GM10248 (cell line): ENCODE measurements around the gene FOXL1.
"Not testable (repeated sequence)": the region's sequence is repeated elsewhere in the genome, so short reads cannot be mapped to it uniquely, and the experiment has no call there.

Experiments
- CTCF ChIA-PET: fragments of 300-600 bp; sonication (Branson Sonifier 250); formaldehyde crosslinking; extraction: SDS; loops from one replicate; lab custom pipeline; 2021; ENCODE audit warnings: antibody characterized with exemption; lab: Yijun Ruan, JAX
- POLR2A ChIA-PET: fragments of 350-650 bp; sonication (Branson Sonifier 250); formaldehyde crosslinking; extraction: SDS; loops from one replicate; lab custom pipeline; 2020; ENCODE audit warnings: antibody characterized with exemption; lab: Yijun Ruan, JAX
- DNase-seq: peaks from one replicate; pipeline ENCODE4 v3.0.0; 2012; ENCODE audit errors: extremely low spot score
- CTCF ChIP-seq: IDR thresholded peaks from 2 replicates; pipeline ENCODE4 v1.5.1; 2012; ENCODE audit warnings: mild to moderate bottlenecking, low read depth; ENCODE audit errors: extremely low read depth, missing control alignments, control extremely low read depth

Gene FOXL1

GRCh38 chr16:86587487-86587886 lies 9.1 kb downstream of the FOXL1 start:
- POLR2A ChIA-PET = no interaction called here

DNA sequence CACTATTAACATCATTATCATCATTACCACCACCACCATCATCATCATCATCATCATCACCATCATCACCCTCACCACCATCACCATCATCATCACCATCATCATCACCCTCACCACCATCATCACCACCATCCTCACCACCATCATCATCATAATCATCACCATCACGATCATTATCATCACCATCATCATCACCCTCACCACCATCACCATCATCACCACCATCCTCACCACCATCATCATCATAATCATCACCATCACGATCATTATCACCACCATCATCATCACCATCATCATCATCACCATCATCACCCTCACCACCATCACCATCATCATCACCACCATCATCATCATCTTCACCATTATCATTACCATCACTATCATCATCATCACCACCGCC lies 9.6 kb downstream of the FOXL1 start:
- POLR2A ChIA-PET, CTCF ChIA-PET, DNase-seq: not testable (repeated sequence)

More at GRCh38 chr16:86587487-86587886, 9.1 kb downstream of the FOXL1 start:
- DNase-seq = no peak
- TF ChIP-seq CTCF = no peak
- CTCF ChIA-PET = no interaction called here

DNA sequence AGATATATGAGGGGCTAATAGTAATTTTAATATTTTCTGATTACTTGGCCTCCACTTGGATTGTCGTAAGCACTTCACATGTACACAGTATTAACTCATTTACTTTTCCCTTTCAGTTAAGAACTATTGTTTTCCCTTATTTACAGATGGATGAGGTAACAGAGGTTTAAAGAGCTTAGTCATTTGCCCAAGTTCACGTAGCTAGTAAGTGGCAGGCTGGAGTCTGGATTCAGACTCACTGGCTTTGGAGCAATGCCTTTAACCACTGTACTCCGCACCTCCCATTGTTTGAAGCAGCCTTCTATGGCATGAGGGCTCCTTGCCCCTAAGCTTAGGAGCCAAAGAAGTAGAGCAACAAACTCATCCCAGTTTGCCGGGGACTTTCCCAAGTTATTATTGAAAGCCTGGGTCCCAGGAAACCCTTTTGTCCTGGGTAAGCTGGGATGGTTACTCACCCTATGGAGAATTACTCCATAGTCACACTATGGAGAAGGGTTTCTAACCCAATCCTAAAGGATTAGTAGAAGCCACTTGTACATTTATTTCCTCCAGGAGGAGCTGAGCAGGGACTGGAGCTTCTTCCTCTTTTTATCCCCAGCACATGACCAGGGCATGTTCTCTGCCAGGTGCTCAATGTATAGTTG lies 12.3 kb downstream of the FOXL1 start:
- DNase-seq = no peak
- POLR2A ChIA-PET = no interaction called here
- CTCF ChIA-PET = no interaction called here
- no peak for TF ChIP-seq CTCF

GRCh38 chr16:86591270-86591669 lies 12.9 kb downstream of the FOXL1 start:
- ChIA-PET CTCF (no interaction called here), POLR2A (no interaction called here)
- DNase-seq = no peak
- TF ChIP-seq CTCF = no peak

GRCh38 chr16:86593913-86594620 lies 15.7 kb downstream of the FOXL1 start:
- no peak for TF ChIP-seq CTCF
- POLR2A ChIA-PET = no interaction called here
- no peak for DNase-seq

GRCh38 chr16:86594721-86595120 lies 16.4 kb downstream of the FOXL1 start:
- POLR2A ChIA-PET = no interaction called here
- CTCF ChIA-PET = no interaction called here
- no peak for DNase-seq
- no peak for TF ChIP-seq CTCF

More at GRCh38 chr16:86593913-86594620, 15.7 kb downstream of the FOXL1 start:
- CTCF ChIA-PET = interaction anchor here (2.1 kb wide), 1 partner anchor 30 kb away, joined by 7 read pairs; no protein-coding TSS in a partner anchor

- ChIA-PET POLR2A (interaction anchor here (0.5 kb wide), 1 partner anchor 578 kb away, joined by 3 read pairs; no protein-coding TSS in a partner anchor), CTCF (no interaction called here)
- no peak for TF ChIP-seq CTCF
- no peak for DNase-seq
Measured at GRCh38 chr16:86595983-86596605, 17.7 kb downstream of the FOXL1 start.
